ENCODE results near the gene SERPINA5.

SERPINA5 gene

DNA sequence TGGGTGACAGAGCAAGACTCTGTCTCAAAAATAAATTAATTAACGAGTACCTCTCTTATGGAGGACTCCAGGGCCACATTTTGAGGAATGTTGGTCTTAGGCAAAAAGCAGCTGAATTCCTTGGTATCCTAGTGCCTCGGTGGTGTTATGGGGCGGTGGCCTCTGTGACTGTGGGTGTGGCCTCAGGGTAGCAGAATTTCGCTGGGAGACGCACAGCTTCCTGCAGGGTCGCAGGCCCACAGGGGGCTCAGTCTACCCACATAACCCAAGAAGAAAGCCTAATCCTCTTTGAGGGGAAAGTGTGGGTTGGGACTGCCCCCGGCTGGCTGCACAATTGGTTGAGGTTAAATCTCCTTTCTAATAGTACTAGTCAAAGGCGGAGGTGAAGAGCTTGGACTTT lies 31.2 kb upstream of the SERPINA5 start:
- no peak for DNase-seq (ENCODE audit: low read depth)

DNA sequence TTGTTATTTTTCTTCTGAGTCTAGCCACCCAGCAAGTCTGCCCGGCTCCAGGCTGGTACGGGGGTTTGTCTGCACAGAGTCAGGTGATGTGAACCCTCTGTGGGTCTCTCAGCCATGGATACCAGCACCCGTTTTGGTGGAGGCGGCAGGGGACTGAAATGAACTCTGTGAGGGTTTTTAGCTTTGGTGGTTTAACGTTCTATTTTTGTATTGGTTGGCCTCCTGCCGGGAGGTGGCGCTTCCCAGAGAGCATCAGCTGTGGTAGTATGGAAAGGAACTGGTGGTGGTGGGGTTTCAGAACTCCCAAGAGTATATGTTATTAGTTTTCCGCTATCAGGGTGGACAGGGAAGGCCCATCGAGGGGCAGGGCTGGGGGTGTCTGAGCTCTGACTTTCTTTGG lies 25.2 kb upstream of the SERPINA5 start:
- DNase-seq (ENCODE audit: low read depth) = no peak

DNA sequence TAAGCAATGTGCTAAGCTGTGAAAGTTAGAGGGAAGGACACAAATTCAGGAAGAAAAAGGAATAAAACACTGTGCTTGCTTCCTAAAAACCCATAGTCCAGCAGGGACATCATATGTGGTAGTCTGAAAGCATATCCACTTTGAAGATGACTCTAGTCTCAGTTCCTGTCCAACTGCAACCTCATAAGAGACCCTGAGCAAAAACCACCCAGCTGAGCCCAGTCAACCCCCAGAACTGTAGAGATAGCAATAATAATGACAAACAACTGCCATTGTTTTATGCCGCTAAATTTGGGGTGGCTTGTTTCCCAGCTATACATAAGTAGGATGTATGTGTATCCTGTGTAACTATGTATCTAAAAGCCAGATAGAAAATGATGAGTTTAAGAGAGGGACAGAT lies 23.9 kb upstream of the SERPINA5 start:
- DNase-seq (ENCODE audit: low read depth) = no peak

DNA sequence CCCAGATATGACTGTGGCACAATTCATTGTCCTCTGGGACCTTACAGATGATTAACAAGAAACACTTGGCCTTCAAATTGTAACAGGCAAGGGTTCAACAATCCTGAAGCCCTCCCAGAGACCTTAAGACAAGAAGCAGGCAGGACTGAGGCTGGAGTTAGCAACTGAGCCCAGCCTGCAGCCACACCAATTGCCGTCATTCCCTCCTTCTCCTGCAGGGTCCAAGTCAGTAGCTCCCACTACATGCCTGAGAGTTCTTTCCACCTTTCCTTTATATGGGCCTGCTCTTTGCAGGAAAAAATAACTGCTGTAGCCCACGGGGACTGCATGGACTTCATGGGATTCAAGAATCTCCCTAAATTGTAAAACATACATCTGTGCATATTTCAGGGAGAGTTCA lies 22.4 kb upstream of the SERPINA5 start:
- no peak for DNase-seq (ENCODE audit: low read depth)

DNA sequence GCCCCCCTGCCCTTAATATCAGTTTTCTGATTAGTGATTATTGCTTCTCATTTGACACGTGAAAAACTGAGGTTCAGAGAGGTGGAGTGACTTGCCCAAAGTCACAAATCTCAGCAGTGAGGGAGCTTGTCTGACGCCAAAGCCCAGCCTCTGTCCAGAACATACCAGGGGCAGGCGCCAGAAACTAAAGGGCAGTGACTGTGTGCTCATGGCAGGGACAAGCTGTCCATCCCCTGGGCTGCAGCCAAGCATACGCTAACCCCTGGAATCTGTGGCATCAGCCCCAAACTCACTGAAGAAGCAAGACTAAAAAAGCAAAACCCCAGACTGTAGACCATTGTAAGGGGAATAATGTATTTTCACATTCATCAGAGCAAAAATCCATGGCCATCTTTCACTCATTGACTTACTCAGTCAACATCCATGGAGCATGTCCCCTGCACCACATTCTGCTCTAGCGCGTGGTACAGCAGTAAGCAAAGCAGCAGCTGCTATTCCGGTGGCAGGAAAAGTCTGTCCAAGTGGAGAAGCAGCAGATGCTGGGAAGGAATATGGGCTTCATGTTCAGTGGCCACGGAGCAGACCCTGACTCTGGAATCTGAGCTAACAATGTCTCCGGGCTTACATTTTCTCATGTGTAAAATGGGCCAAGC lies 21.5 kb upstream of the SERPINA5 start:
- no peak for DNase-seq (ENCODE audit: low read depth)

DNA sequence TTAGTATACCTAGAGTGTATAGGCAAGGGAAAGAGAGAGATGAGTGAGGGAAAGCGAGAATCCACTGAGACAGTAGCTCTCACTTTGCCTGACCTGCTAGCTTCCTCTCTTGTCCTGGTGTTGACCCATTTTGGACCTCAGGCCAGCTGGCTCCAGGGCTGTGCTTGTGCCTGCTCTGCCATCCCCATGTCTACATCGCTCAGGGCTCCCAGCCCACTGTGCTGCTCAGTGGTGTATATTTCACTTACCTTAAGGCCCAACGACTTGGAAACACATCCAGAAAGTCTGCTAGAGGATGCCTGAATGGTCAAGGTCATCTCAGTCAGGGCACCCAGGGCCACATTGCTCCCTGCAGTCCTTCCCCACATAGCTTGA lies 20.9 kb upstream of the SERPINA5 start:
- DNase-seq (ENCODE audit: low read depth) = no peak

DNA sequence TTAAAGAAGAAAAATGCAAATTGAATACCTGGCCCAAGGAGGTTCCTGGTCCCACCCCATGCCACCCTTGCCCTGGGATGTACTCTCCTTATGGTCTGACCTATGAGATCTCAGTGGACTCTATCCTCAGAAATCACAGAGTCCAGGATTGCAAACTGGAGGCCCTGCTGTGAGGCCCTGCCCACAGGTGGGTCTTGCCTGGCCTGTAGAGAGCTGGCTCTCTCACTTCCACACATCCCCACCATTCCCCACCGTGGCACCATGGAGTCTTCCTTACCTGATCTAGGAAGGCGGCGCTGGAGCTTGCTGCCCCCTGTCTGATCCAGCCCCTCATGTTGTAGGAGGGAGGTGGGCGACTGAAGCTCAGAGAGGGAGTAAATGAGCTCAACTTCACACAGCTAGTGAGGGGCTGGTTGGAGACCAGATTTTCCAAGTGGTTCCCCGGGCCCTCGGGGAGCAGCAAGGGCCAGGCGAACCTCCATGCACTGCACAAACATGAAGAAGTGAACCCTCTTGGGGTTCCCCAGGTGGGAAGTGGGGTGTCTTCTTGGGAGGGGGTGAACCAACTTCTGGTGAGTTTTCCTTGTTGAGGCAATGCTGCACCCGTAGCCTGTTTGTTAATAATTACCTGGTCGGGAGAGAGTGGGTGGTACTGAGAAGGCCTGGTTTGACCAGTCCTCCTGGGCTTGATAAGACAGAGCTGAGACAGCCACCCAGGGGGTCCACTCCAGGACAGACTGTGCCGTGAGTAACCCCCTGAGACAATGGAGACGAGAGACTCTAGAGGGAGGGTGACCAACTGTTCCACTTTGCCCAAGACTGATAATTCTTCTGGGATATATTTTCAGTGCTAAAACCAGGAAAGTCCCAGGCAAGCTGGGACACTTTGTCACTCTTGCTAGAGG lies 20.2 kb upstream of the SERPINA5 start, which contains the start of gene SERPINA4:
TSS of gene SERPINA4 (plus strand) at position 692 of the 905 bp plus-strand sequence. CDS start 2,041 bp downstream, outside the sequence.
- no peak for DNase-seq (ENCODE audit: low read depth)

DNA sequence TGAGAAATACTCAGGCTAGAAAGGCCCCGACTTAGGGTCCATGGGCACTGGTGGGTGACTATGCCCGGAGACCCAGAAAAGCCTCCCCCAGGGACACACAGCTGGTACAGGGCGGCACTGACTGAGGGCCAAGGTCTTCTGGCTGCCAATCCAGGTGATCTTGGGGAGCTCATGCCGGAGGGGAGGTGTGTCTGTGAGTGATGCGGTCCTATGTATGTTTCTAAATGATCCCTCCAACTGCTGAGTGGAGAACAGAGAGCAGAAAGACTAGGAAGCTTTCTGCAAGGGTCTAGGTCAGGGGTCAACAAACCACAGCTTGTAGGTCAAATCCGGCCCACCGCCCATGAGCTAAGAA lies 19.6 kb upstream of the SERPINA5 start:
- DNase-seq (ENCODE audit: low read depth) = no peak

DNA sequence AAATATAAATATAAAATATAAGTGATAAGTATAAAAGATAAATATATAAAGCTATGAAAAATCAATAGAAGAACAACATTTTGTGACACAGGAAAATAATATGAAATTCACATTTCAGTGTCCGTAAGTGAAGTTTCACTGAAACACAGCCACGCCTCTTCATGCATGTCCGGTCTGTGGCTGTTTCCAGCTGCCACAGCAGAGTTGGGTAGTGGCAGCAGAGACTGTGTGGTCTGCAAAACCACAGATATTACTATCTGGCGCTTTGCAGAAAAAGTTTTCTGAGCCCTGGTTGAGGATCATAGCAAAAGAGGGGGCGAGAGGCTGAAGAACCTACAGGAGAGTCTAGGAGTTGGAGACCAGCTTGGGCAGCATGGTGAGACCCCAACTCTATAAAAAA lies 19.2 kb upstream of the SERPINA5 start:
- DNase-seq (ENCODE audit: low read depth) = no peak

DNA sequence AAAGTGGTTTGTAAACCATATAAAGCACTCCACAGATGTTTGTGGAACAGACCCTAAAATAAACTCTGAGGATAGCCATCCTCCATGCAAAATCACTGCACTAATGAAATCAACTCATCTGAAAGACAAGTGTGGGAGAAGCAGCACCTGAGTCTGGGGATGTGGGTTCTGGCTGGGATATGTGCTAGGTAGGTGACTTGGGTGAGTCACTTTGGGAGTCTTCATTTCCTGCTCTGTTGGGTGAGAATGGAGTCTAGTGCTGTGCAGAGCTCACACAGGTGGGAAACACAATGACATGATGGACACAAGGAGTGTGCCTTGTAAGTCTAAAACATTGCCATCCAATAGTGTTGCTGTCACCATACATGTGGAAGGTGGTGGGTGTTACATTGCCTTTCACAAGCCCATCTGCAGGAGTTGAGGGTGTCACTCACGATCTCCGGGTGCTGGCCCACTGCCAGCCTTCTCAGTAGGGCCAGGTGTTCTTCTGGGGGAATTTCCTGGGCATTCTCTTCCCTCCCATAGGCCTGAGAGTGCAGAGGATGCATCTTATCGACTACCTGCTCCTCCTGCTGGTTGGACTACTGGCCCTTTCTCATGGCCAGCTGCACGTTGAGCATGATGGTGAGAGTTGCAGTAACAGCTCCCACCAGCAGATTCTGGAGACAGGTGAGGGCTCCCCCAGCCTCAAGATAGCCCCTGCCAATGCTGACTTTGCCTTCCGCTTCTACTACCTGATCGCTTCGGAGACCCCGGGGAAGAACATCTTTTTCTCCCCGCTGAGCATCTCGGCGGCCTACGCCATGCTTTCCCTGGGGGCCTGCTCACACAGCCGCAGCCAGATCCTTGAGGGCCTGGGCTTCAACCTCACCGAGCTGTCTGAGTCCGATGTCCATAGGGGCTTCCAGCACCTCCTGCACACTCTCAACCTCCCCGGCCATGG lies 18.0 kb upstream of the SERPINA5 start:
- DNase-seq (ENCODE audit: low read depth) = no peak

DNA sequence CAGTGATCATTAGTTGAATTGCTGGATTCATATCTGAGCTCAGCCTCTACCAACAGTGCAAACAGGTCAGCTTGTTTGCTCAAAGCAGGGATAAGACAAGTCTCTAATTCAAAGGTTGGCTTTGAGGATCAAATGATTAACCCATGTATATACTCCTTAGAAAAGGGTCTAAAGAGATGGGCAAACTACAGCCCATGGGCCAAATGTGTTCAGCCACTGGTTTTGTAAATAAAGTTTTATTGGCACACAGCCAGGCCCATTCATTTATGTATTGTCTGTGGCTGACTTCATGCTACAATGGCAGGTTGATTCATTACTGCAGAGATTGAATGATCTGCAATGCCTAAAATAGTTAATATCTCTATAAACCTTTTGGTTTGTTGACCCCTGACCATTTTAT lies 16.8 kb upstream of the SERPINA5 start:
- no peak for DNase-seq (ENCODE audit: low read depth)

DNA sequence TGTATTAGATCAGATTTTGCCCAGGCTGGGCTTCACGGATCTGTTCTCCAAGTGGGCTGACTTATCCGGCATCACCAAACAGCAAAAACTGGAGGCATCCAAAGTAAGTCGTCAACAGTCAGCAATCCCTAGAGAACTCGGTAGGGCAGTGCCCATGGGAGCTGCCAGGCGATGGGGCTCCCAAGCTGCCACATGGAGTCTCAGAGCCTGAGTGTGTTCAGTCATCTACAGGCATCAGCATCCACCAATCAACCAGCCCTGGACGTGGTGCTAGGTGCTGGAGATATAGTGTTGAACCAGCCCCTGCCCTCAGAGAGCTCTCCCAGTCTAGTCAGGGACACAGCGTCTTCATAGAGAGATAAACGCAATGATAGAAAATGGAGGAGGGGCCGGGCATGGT lies 13.0 kb upstream of the SERPINA5 start:
- DNase-seq (ENCODE audit: low read depth) = no peak

DNA sequence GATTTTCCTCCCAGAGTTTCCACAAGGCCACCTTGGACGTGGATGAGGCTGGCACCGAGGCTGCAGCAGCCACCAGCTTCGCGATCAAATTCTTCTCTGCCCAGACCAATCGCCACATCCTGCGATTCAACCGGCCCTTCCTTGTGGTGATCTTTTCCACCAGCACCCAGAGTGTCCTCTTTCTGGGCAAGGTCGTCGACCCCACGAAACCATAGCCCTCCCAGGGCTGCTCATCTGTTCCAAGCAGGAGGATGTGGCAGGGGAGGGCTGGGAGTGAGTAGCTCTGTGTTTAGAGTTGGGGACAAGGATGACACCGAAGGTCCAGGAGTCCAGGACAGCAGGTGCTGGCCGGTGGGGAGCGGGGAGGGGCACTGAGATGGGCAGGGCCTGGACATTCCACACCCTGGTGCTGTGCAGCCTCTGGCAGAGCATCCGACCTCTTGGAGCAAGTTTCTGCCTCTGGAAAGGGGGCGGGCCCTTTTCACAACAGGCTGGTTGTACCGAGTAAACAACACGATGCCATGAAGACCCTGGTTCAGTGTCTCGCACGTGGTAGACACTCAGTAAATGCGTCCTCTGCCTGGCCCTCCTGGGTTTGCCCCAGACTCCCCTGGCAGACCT lies 11.7 kb upstream of the SERPINA5 start:
- no peak for DNase-seq (ENCODE audit: low read depth)

DNA sequence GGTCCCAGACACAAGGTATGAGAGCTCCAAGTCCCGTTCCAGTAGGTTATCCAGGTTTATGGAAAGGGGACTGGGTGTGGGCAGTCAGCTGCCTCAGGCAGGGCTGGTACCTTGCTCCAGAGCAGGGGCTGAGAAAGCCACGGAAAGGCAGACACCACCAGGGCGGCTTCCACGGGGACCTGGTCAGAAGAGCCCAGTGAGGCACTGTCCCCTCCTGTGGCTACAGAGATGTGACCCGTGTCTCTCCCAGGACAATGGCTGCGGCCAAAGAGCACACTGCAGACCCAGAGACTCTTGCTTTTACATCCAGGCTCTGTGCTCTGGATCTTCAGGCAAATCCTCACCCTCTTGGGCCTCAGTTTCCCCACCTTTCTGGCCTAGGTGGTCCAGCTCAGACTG lies 11.2 kb upstream of the SERPINA5 start:
- DNase-seq (ENCODE audit: low read depth) = no peak

DNA sequence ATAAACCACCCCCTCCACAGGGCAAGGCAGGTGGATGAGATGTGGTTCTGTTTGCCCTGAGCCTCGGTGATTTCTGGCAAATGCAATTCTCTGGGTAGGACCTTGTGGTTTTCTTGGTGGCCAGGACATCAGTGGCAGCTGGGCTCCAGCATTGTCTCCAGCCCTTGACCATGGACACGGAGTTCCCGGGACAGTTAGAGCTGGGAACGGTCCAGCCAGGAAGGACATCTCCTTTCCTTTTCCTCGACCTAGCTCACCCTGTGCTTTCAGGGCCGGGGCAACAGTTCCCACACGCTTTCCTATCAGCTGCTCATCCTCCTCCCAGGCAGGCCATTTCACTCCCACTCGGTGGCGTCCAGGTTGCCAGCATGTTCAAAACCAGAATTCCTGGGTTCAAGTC lies 10.8 kb upstream of the SERPINA5 start:
- no peak for DNase-seq (ENCODE audit: low read depth)

DNA sequence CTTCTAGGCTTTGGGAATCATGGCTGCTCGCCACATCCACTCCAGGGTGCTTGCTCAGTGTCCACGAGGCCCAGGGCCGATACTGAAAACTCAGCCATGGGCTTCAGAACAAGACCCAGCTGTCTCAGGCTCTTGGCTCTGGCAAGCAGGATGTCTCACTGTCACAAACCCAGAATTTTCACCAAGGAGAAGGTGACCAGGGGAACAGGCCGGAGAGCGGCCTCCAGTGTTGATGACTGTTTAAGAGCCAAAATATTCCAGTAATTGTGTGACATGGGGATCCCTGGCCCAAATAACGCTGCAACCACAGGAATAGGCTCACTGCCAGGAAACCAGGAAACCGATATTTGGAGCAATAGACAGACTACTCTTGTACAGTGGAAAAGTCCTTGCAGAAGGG lies 9.8 kb upstream of the SERPINA5 start:
- DNase-seq (ENCODE audit: low read depth) = no peak

DNA sequence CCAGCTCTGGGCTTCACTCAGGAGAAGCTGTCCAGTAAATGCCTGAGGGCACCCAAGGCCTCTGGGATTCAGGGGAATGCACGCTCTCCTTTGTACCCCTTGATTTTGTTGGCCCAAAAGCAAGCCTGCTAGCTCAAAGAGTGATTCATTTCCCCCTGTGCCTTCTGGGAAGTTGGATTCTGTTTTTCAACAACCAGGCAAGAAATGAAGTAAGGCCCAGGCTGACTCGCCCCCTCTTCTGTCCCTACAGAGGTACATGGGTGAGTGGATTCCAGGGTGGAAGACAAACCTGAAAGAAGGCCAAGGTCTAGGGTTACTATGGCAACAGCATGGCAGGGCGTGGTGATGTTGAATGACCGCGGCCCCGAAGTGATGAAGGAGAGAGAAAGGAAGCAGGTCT lies 9.3 kb upstream of the SERPINA5 start:
- no peak for DNase-seq (ENCODE audit: low read depth)

DNA sequence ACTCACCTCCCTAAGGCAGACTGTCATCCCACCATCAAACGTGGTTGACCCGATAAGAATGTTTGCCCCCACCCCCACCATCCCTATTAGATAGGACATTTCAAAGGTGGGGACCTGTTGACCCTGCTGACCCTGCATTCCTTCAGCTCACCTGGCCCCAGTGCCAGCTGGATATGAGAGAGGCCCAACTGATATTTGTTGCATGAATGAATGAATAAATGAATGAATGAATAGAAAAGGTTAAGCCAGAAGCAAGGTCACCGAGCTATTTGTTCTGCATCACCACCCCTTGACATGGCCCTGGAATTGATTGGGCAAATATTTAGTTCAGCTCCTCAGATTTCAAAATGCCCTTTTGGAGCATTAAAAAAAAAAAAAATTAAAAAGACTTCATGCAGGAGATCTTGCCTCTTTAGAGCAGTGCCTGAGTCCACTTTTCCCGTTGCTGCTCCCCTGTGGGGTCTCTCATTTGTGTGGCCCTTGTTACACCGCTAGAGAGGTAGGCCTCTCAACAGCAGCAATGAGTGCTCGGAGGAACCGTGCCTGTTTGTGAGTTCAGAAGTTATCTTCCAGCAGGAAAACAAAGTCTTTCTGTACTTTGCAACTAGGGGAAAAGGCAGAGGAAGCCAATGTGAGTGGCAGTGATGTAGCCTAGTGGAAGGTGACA lies 8.5 kb upstream of the SERPINA5 start:
- DNase-seq (ENCODE audit: low read depth) = no peak

DNA sequence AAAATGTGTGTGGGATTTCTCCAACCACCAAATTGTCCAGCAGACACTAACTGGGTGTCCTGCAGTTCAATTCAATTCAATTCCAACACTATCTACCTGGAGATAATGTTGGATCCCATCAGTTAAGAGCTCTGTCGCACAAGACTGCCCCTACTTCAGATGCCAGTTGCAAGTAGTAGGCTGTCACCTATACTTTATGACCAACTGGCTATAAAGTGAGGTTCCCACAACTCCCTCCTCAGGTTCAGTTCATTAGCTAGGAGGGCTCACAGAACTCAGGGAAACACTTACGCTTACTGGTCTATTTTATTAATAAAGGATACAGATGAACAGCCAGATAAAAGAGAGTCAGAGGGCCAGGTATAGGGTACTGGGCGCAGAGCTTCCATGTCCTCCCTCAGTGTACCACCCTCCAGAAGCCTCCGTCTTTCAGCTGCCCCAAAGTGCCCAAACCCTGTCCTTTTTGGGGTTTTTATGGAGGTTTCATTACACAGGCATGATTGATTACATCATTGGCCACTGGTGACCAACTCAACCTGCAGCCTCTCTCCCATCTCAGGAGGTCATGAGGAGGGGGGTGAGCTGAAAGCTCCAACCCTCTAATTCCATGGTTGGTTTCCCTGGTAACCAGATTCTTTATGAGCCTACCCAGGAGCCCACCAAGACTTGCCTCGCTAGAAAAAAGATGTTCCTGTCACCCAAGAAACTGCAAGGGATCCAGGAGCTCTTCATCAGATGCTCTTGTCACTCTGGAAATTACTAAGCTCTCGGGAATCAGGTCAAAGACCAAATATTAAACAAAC lies 7.5 kb upstream of the SERPINA5 start:
- DNase-seq (ENCODE audit: low read depth) = no peak

DNA sequence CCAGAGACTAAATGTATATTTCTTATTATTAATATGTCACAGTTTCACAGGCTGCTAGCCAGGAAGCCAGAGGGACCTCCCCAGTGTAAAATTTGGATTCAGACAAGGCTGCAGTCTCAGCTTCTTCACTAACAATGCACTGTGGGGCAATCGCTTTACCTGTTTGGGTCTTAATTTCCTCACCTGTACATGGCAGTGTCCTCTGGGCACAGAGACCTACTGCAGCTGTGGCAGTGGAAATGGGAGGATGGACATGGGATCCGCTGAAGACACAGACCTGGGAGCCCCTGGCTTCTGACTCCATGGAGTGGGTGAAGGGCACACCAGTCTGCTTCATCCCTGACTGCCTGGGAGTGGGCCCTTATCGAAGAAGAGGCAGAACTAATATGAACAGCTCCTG lies 6.9 kb upstream of the SERPINA5 start:
- no peak for DNase-seq (ENCODE audit: low read depth)

All from amniotic epithelial cell (primary cell).